Esophagus (tissue), 2 donors: ENCODE results near the gene SGTB. TPM values are rescaled to one million over a fixed set of nuclear protein-coding genes. Genes with fewer than 3 reads are reported as not detected.

Experiments
- H3K27ac ChIP-seq, 2 donors: one replicate each; pipeline ENCODE4 v1.5.1; 2013; ENCODE audit warnings: low read depth in 2 of 2, mild to moderate bottlenecking in 2 of 2, inconsistent platforms in 1 of 2, low read length in 1 of 2, moderate library complexity in 1 of 2
- H3K27me3 ChIP-seq, 2 donors: one replicate each; pipeline ENCODE4 v1.6.1; 2013; ENCODE audit warnings: low read length in 2 of 2, control low read depth in 1 of 2, mild to moderate bottlenecking in 1 of 2; ENCODE audit not compliant: insufficient read depth in 2 of 2, control insufficient read depth in 1 of 2
- H3K36me3 ChIP-seq, 2 donors: one replicate each; pipeline ENCODE4 v1.6.1; 2013; ENCODE audit warnings: low read length in 1 of 2; ENCODE audit not compliant: control insufficient read depth in 2 of 2, insufficient read depth in 2 of 2
- H3K4me1 ChIP-seq, 2 donors: one replicate each; pipeline ENCODE4 v1.6.1; 2013; ENCODE audit warnings: low read length in 1 of 2; ENCODE audit not compliant: control insufficient read depth in 2 of 2, insufficient read depth in 2 of 2
- H3K4me3 ChIP-seq, 2 donors: one replicate each; pipeline ENCODE4 v1.5.1; 2013; ENCODE audit warnings: low read length in 2 of 2, mild to moderate bottlenecking in 2 of 2, low read depth in 1 of 2, moderate library complexity in 1 of 2
- H3K9me3 ChIP-seq, 2 donors: one replicate each; pipeline ENCODE4 v1.6.1; 2013; ENCODE audit warnings: mild to moderate bottlenecking in 2 of 2, low read depth in 1 of 2, low read length in 1 of 2, moderate library complexity in 1 of 2; ENCODE audit not compliant: control insufficient read depth in 2 of 2, insufficient read depth in 1 of 2
- WGBS, 2 donors: extraction: QIAGEN DNeasy Blood & Tissue Kit; methylation state at CpG; one replicate each; pipeline ENCODE4 v1.1.7; 2013; 5-methylcytosine and 5-hydroxymethylcytosine counted together
- polyA plus RNA-seq, 2 donors: library from polyadenylated mRNA; stranded (reverse); fragments of 200-250 nt; gene quantifications; one replicate each; pipeline ENCODE4 v1.2.3, GENCODE V29; 2013
- donor health status: healthy with polysubstance abuse.
- donor health status: Bipolar disorder and iron deficiency.

Gene SGTB
- polyA plus RNA-seq, 2 donors: 0.73 to 0.89 TPM

DNA sequence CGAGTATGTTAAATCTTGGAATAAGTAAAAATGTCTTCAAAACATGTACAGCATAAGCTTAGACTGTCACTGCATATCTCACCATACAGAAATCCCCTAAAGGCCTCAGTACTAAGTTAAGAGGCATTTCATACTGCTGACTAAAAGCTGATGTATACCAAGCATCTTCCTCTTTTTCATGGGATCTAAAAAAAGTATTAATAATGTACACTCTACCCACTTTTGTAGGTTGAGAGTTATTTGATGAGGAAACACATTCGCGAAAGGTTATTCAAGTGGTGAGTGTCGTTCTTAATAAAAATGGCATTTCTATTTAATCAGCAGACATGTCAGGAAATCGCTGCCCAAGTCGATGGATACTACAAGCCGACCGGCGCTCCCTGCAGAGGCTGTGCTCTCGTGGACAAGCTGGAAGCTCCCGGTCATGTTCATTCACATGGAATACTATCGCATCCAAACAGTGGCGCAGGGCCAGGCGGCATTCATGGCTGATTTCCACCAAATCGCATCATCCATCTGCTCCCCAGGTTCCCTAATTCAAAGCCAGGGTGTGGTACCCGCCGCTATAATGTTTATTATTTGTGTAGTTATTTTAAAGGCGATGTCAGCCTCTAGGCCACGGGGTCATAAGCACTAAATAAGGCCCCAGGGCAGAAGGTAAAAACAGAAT lies 724 bp downstream of the SGTB start:
- no peaks in the 10 kb centered on the region for H3K36me3 ChIP-seq
- H3K27ac ChIP-seq: peak overlapping the region; percentile 20 to 53
- no peaks in the 10 kb centered on the region for H3K4me1 ChIP-seq
- 3 to 4% methylated on average over 19 of the region's 19 CpGs for WGBS, 2 donors
- peak overlapping the region; percentile 62 to 82 for H3K4me3 ChIP-seq
- H3K9me3 ChIP-seq: no peaks in the 10 kb centered on the region
- H3K27me3 ChIP-seq: no peaks in the 10 kb centered on the region

DNA sequence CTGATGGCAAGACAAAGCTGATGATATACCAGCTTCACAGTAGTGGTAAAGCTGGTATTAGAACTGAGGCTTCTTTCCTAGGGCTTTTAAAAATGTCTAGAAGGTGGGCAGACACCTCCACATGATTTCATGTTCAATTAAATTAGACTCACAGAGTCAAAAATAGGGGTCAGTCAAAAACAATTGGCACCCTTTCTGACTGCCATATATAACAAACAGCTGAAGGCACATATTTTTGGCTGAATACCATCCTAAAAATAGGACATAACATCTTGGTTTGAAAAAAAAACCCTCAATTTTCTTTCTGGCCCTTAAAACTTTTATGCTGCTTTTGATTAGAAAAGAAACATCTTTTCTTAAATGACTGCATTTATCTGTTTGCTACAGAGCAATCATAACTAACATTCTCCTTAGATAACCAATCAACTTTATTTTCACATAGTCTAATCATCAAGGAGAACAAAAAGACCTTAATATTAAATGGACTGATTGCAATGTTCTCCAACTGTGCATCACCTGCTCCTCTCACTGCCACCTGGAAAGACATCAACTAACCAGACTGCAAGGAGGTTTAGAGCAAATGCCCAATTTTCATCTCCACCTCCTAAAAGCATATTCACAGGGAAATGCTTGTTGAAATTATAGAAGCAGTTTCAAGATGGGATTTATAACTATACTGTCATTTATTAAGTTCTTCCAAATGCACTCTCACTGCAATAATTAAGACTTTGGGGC lies 3.2 kb downstream of the SGTB start:
- Histone ChIP-seq H3K27me3 (no peaks in the 10 kb centered on the region), H3K36me3 (no peaks in the 10 kb centered on the region), H3K4me1 (no peaks in the 10 kb centered on the region), H3K4me3 (no peak overlapping the region), H3K27ac (no peak overlapping the region), H3K9me3 (no peaks in the 10 kb centered on the region)

DNA sequence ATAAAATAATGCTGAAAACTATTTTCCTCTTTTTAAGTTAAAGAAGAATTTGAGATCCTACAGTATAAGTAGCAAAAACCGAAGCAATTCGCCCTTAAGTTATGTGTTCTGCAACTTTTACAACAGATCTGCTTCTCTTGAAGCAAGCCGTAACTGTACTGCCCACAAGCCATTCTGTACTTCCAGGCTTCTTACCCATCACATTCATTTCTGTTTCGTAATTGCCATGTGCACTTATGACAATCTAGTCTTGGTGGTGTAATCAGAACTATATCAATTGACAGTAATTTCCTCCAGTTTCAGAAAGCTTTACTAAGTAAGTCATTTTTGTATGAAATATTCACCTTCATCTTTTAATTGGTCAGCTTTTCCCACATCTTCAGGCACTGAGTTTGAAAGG lies 13.8 kb downstream of the SGTB start:
- Histone ChIP-seq H3K27me3 (no peaks in the 10 kb centered on the region), H3K27ac (no peak overlapping the region), H3K4me1 (no peaks in the 10 kb centered on the region), H3K36me3 (no peaks in the 10 kb centered on the region), H3K9me3 (no peaks in the 10 kb centered on the region), H3K4me3 (no peak overlapping the region)
- WGBS, 2 donors: 97% methylated on average over 4 of the region's 4 CpGs

DNA sequence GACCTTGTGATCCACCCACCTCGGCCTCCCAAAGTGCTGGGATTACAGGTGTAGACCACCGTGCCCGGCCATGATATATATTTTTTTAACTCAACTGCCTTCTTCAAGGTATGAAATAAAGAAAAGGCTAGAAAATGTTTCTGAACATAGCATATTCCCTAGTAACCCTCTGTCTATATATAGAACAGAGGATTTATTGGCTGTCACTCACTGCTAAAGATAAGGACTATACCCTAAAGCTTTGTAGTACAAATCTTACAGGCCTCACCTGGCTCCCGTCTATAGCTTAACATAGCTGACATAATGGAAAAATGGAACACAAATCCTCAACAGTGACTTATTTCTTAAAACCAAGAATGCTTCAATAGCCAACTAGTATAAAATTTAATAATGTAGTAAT lies 14.2 kb downstream of the SGTB start:
- Histone ChIP-seq H3K27me3 (no peaks in the 10 kb centered on the region), H3K4me1 (no peaks in the 10 kb centered on the region), H3K9me3 (no peaks in the 10 kb centered on the region), H3K27ac (no peak overlapping the region), H3K36me3 (no peaks in the 10 kb centered on the region), H3K4me3 (no peak overlapping the region)
- 95 to 96% methylated on average over 4 of the region's 4 CpGs for whole genome bisulfite sequencing, 2 donors

DNA sequence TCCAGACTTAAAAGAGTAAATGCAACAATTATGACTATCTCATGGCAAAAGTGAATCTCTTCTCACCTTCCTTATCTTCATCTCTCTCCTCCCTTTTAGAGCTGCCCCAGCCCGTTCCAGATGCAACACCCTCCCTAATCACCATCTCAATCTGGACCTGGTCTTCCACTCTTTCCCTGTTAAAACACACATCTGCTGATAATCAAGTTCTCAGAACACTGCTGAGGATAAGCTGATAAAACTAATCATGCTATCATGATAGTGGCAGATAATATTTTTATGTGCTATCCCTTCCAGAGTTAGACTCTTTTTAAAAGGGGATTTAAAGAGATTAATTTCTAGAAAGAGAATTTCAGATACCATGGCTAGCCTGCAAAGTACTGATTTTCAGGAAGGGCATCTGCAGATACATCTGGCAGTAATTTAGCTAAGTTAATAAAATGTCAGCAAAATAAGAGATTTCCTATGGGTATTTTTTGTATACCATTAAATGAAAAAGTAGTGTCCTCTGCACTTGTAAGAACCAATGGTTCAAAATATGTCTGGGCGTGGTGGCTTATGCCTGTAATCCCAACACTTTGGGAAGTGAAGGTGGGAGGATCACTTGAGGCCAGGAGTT lies 17.2 kb downstream of the SGTB start:
- no peaks in the 10 kb centered on the region for H3K27me3 ChIP-seq
- no peaks in the 10 kb centered on the region for H3K9me3 ChIP-seq
- no peak overlapping the region for H3K27ac ChIP-seq
- H3K4me1 ChIP-seq: no peaks in the 10 kb centered on the region
- WGBS, 2 donors: 87 to 89% methylated on average over 2 of the region's 2 CpGs
- no peak overlapping the region for H3K4me3 ChIP-seq
- H3K36me3 ChIP-seq: no peaks in the 10 kb centered on the region

DNA sequence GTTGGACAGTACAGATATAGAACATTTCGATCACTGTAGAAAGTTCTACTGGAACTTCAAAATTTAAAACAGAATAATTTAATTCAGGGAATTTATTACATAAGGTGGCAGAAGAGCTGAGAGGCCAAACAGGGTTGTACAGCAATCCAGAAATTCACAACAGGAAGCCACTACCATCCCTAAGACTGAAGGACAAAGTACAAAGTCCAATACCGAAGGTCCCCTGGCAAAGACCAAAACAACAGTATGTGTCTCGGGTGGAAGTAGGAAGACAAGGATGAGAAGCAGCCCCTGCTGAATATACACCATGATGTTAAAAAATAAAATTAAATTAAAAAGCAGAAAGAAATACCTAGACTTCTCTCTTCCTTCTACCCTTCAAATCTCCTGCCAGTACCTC lies 19.9 kb downstream of the SGTB start:
- Histone ChIP-seq H3K27ac (no peak overlapping the region), H3K4me3 (no peak overlapping the region), H3K4me1 (no peaks in the 10 kb centered on the region), H3K36me3 (no peaks in the 10 kb centered on the region), H3K9me3 (no peaks in the 10 kb centered on the region), H3K27me3 (no peaks in the 10 kb centered on the region)
- WGBS, 2 donors: 93 to 96% methylated on average over 3 of the region's 3 CpGs

DNA sequence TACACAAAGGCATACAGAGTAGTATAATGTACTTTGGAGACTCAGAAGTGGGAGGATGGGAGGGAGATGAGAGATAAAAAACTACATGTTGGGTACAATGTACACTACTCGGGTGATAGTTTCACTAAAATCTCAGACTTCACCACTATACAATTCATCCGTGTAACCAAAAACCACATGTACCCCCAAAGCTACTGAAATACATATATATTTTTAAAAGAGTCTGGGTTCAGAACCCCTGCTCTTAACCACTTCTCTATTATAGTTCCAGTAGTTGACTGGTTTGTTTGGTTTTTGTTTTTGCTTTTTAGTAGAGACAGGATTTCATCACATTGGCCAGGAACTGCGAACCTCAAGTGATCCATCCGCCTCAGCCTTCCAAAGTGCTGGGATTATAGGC lies 22.6 kb downstream of the SGTB start:
- WGBS, 2 donors: 84 to 89% methylated on average over 4 of the region's 4 CpGs
- H3K4me3 ChIP-seq: no peak overlapping the region
- no peak overlapping the region for H3K27ac ChIP-seq
- H3K36me3 ChIP-seq: no peaks in the 10 kb centered on the region
- H3K9me3 ChIP-seq: no peaks in the 10 kb centered on the region
- no peaks in the 10 kb centered on the region for H3K4me1 ChIP-seq
- H3K27me3 ChIP-seq: no peaks in the 10 kb centered on the region

DNA sequence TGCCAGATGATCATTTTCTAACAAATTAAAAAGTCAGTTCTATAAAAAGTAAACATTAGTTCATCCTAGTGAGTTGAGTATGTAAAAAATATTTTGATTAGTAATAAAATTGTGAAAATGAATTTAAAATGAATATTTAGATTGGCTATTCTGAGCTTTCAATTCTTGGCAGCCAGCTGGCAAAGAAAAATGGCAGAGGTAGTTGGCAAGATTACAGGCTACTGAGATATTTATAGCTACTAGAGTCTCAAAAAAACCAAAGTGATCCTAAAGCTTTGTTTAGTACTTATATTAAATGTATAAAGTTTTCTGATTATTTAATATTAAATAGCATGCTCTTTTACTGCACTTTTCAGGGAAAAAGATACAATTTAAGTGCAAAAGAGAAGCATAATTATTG lies 25.0 kb downstream of the SGTB start:
- no peak overlapping the region for H3K27ac ChIP-seq
- no peaks in the 10 kb centered on the region for H3K9me3 ChIP-seq
- no peaks in the 10 kb centered on the region for H3K36me3 ChIP-seq
- no peaks in the 10 kb centered on the region for H3K27me3 ChIP-seq
- H3K4me1 ChIP-seq: no peaks in the 10 kb centered on the region
- H3K4me3 ChIP-seq: no peak overlapping the region

DNA sequence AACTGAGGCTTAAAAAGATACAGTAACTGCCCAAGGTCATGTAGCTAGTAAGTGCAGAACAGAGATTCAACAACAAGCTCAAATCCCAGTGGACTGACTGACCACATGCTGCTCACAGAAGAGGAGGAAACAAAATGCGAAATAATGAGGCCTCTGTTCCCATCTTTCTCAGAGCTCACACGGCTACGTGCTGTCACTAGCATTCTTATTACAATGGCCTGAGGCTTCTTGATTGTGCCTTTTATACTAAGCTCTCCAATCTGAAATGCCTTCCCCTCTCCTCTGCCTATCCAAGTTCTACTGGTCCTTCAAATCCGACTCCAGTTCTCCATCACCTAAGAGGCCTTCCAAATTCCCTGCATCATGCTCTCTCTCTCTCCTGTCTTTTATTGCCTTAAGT lies 26.0 kb downstream of the SGTB start:
- Histone ChIP-seq H3K36me3 (no peaks in the 10 kb centered on the region), H3K4me3 (no peak overlapping the region), H3K27me3 (no peaks in the 10 kb centered on the region), H3K27ac (no peak overlapping the region), H3K4me1 (no peaks in the 10 kb centered on the region), H3K9me3 (no peaks in the 10 kb centered on the region)
- WGBS, 2 donors: 88% methylated on average over 4 of the region's 4 CpGs
